Cardiac muscle cell (in vitro differentiated cells and primary cell): ENCODE data around the gene GOLIM4. TPM values are rescaled to one million over a fixed set of nuclear protein-coding genes. Genes with fewer than 3 reads are reported as not detected.

Source experiments
- DNase-seq, 2 donors: peaks; one replicate each; pipeline versions ENCODE4 v3.0.0 to v3.0.0-alpha.2; 2010 to 2017; ENCODE audit warnings: low read depth in 1 of 2, low spot score in 1 of 2
- H3K27ac ChIP-seq: fragments of 200-600 bp; sonication (generic); 2 replicates; pipeline ENCODE4 v1.5.1; 2016
- H3K27me3 ChIP-seq: fragments of 200-600 bp; sonication (generic); 2 replicates; pipeline ENCODE4 v1.6.0; 2016; ENCODE audit warnings: control low read depth
- H3K36me3 ChIP-seq: fragments of 200-600 bp; sonication (generic); 2 replicates; pipeline ENCODE4 v1.5.1; 2016; ENCODE audit warnings: control low read depth
- H3K4me1 ChIP-seq: fragments of 200-600 bp; sonication (generic); 2 replicates; pipeline ENCODE4 v1.8.1; 2017; ENCODE audit warnings: low read depth, mild to moderate bottlenecking, mixed run types
- H3K4me3 ChIP-seq: fragments of 200-600 bp; sonication (generic); 2 replicates; pipeline ENCODE4 v1.5.1; 2016; ENCODE audit warnings: mild to moderate bottlenecking
- H3K9me3 ChIP-seq: fragments of 200-600 bp; sonication (generic); 2 replicates; pipeline ENCODE4 v1.5.1; 2017; ENCODE audit warnings: low read depth, mild to moderate bottlenecking, control low read depth
- CTCF ChIP-seq: IDR thresholded peaks from 2 replicates; pipeline ENCODE4 v1.5.1; 2012; ENCODE audit warnings: low read depth, mild to moderate bottlenecking, low read length
- polyA plus RNA-seq: library from polyadenylated mRNA; unstranded; fragments of >200 nt; fragmentation: Nextera tagmentation; extraction: Ambion mirVana; gene quantifications from 2 replicates; pipeline ENCODE4 v1.2.1, GENCODE V29; 2016
- total RNA-seq: library from RNA; depleted of rRNA; stranded (reverse); fragments of >200 nt; gene quantifications from 2 replicates; pipeline ENCODE4 v1.2.3, GENCODE V29; 2016

The GOLIM4 gene
- total and polyA plus RNA-seq, 2 experiments from 2014 or later: 61.9 to 210 TPM

- H3K27ac ChIP-seq: peak overlapping the region; percentile 94
- no peak for DNase-seq
- peaks cover 40% of the 10 kb centered on the region for H3K36me3 ChIP-seq
- no peak overlapping the region for H3K4me3 ChIP-seq
- H3K9me3 ChIP-seq: no peaks in the 10 kb centered on the region
- no peak for TF ChIP-seq CTCF
- H3K4me1 ChIP-seq: peaks cover 23% of the 10 kb centered on the region
- H3K27me3 ChIP-seq: no peaks in the 10 kb centered on the region
Observed at GRCh38 chr3:168036619-168037018, 59.1 kb downstream of the GOLIM4 start.

- H3K4me1 ChIP-seq: peaks cover 30% of the 10 kb centered on the region
- H3K9me3 ChIP-seq: no peaks in the 10 kb centered on the region
- no peak overlapping the region for H3K4me3 ChIP-seq
- no peak for TF ChIP-seq CTCF
- DNase-seq: peak; percentile 51 to 64
- peak overlapping the region; percentile 94 for H3K27ac ChIP-seq
- peaks cover 39% of the 10 kb centered on the region for H3K36me3 ChIP-seq
- H3K27me3 ChIP-seq: no peaks in the 10 kb centered on the region
Observed at GRCh38 chr3:168034152-168034928, 61.4 kb downstream of the GOLIM4 start.

GRCh38 chr3:168030577-168030976 is 65.1 kb downstream of the GOLIM4 start:
- Histone ChIP-seq H3K9me3 (no peaks in the 10 kb centered on the region), H3K4me3 (no peak overlapping the region), H3K4me1 (peaks cover 64% of the 10 kb centered on the region), H3K27me3 (no peaks in the 10 kb centered on the region), H3K36me3 (peaks cover 53% of the 10 kb centered on the region), H3K27ac (peak overlapping the region; percentile 28)
- DNase-seq: no peak
- no peak for TF ChIP-seq CTCF

GRCh38 chr3:168029705-168030104 is 66.0 kb downstream of the GOLIM4 start:
- H3K36me3 ChIP-seq: peaks cover 59% of the 10 kb centered on the region
- H3K27ac ChIP-seq: peak overlapping the region; percentile 49
- no peak for DNase-seq

GRCh38 chr3:168028086-168028485 is 67.6 kb downstream of the GOLIM4 start:
- TF ChIP-seq CTCF: no peak
- Histone ChIP-seq H3K36me3 (peaks cover 76% of the 10 kb centered on the region), H3K9me3 (no peaks in the 10 kb centered on the region), H3K4me3 (no peak overlapping the region), H3K27ac (peak overlapping the region; percentile 92), H3K4me1 (peaks cover 58% of the 10 kb centered on the region), H3K27me3 (no peaks in the 10 kb centered on the region)
- no peak for DNase-seq

More at GRCh38 chr3:168029705-168030104, 66.0 kb downstream of the GOLIM4 start:
- Histone ChIP-seq H3K4me1 (peaks cover 68% of the 10 kb centered on the region), H3K9me3 (no peaks in the 10 kb centered on the region), H3K4me3 (no peak overlapping the region), H3K27me3 (no peaks in the 10 kb centered on the region)
- TF ChIP-seq CTCF: no peak
